ENCODE data around the gene DNASE1L1.

Gene DNASE1L1

GRCh38 chrX:154436374-154436982, 27.4 kb upstream of the DNASE1L1 start:
- no peak for DNase-seq (ENCODE audit: low spot score)
- Histone ChIP-seq H2BK5ac (ENCODE audit: low read length) (peak overlapping the region; percentile 53), H4K8ac (ENCODE audit: low read depth, low read length) (no peak overlapping the region), H3K4ac (ENCODE audit: low read length) (no peak overlapping the region), H3K9me3 (replicated peaks in 1 of 2; ENCODE audit: control insufficient read depth in 2 of 2, insufficient read depth in 1 of 2, low read depth in 1 of 2, low read length in 2 of 2) (no peaks in the 10 kb centered on the region), H3K79me1 (ENCODE audit: low read depth, low read length) (peaks cover 14% of the 10 kb centered on the region), H3K4me2 (ENCODE audit: insufficient read depth, low read length, poor library complexity, severe bottlenecking) (peak overlapping the region; percentile 45), H2AFZ (ENCODE audit: low read length) (peak overlapping the region; percentile 80), H3K4me3 (ENCODE audit: low read length in 2 of 2) (peak overlapping the region; percentile 91 to 98), H3K27me3 (ENCODE audit: control insufficient read depth in 3 of 3, insufficient read depth in 3 of 3, low read depth in 1 of 3, low read length in 3 of 3) (no peaks in the 10 kb centered on the region), H3K4me1 (ENCODE audit: control insufficient read depth in 2 of 2, insufficient read depth in 1 of 2, low read depth in 1 of 2, low read length in 2 of 2) (peaks cover 7% of the 10 kb centered on the region in 2 donors), H2BK12ac (ENCODE audit: low read length) (no peak overlapping the region), H3K9ac (ENCODE audit: low read depth, low read length, poor library complexity) (peak overlapping the region; percentile 94), H3K23ac (ENCODE audit: low read depth, low read length, poor library complexity) (no peak overlapping the region), H4K91ac (ENCODE audit: low read depth, low read length, poor library complexity) (no peak overlapping the region), H3K18ac (ENCODE audit: low read length) (peak overlapping the region; percentile 94), H3K27ac (replicated peaks; ENCODE audit: low read length) (peak overlapping the region; percentile 59), H3K14ac (ENCODE audit: low read length) (no peak overlapping the region), H3K36me3 (replicated peaks in 1 of 2; ENCODE audit: control insufficient read depth in 2 of 2, insufficient read depth in 2 of 2, low read length in 2 of 2) (peaks cover 23 to 83% of the 10 kb centered on the region in 2 donors), H2BK15ac (ENCODE audit: low read length) (no peak overlapping the region), H2BK120ac (ENCODE audit: low read depth, low read length) (peak overlapping the region; percentile 81), H2AK5ac (ENCODE audit: low read depth, low read length) (no peak overlapping the region)
- no CpG with 5 or more reads among the region's 78 CpGs for WGBS, 2 donors (ENCODE audit: extremely low coverage in 2 of 2, insufficient read length in 2 of 2, insufficient replicate concordance in 1 of 2)

GRCh38 chrX:154435171-154435733, 26.2 kb upstream of the DNASE1L1 start:
- no peak overlapping the region for H3K14ac ChIP-seq (ENCODE audit: low read length)
- H3K9ac ChIP-seq (ENCODE audit: low read depth, low read length, poor library complexity) = no peak overlapping the region
- no peak overlapping the region for H4K91ac ChIP-seq (ENCODE audit: low read depth, low read length, poor library complexity)
- no peak overlapping the region for H2AFZ ChIP-seq (ENCODE audit: low read length)
- no peaks in the 10 kb centered on the region for H3K27me3 ChIP-seq (ENCODE audit: control insufficient read depth in 3 of 3, insufficient read depth in 3 of 3, low read depth in 1 of 3, low read length in 3 of 3)
- H3K4me3 ChIP-seq (ENCODE audit: low read length in 2 of 2) = no peak overlapping the region
- H2BK15ac ChIP-seq (ENCODE audit: low read length) = no peak overlapping the region
- no peak overlapping the region for H3K4ac ChIP-seq (ENCODE audit: low read length)
- DNase-seq (ENCODE audit: low spot score) = no peak
- no peaks in the 10 kb centered on the region for H3K9me3 ChIP-seq (replicated peaks in 1 of 2; ENCODE audit: control insufficient read depth in 2 of 2, insufficient read depth in 1 of 2, low read depth in 1 of 2, low read length in 2 of 2)
- H3K79me1 ChIP-seq (ENCODE audit: low read depth, low read length) = peaks cover 15% of the 10 kb centered on the region
- no peak overlapping the region for H3K27ac ChIP-seq (replicated peaks; ENCODE audit: low read length)
- H3K36me3 ChIP-seq (replicated peaks in 1 of 2; ENCODE audit: control insufficient read depth in 2 of 2, insufficient read depth in 2 of 2, low read length in 2 of 2) = peaks cover 18 to 77% of the 10 kb centered on the region in 2 donors
- H3K4me1 ChIP-seq (ENCODE audit: control insufficient read depth in 2 of 2, insufficient read depth in 1 of 2, low read depth in 1 of 2, low read length in 2 of 2) = peaks cover 7% of the 10 kb centered on the region in 2 donors
- H2AK5ac ChIP-seq (ENCODE audit: low read depth, low read length) = no peak overlapping the region
- no peak overlapping the region for H2BK120ac ChIP-seq (ENCODE audit: low read depth, low read length)
- H3K18ac ChIP-seq (ENCODE audit: low read length) = no peak overlapping the region
- H2BK12ac ChIP-seq (ENCODE audit: low read length) = no peak overlapping the region
- no CpG with 5 or more reads among the region's 19 CpGs for WGBS, 2 donors (ENCODE audit: extremely low coverage in 2 of 2, insufficient read length in 2 of 2, insufficient replicate concordance in 1 of 2)
- H4K8ac ChIP-seq (ENCODE audit: low read depth, low read length) = no peak overlapping the region
- H2BK5ac ChIP-seq (ENCODE audit: low read length) = no peak overlapping the region
- no peak overlapping the region for H3K23ac ChIP-seq (ENCODE audit: low read depth, low read length, poor library complexity)
- H3K4me2 ChIP-seq (ENCODE audit: insufficient read depth, low read length, poor library complexity, severe bottlenecking) = no peak overlapping the region

- no peak overlapping the region for H3K27ac ChIP-seq (replicated peaks; ENCODE audit: low read length)
- peaks cover 13% of the 10 kb centered on the region for H3K79me1 ChIP-seq (ENCODE audit: low read depth, low read length)
- H3K23ac ChIP-seq (ENCODE audit: low read depth, low read length, poor library complexity) = no peak overlapping the region
- no peak overlapping the region for H2BK5ac ChIP-seq (ENCODE audit: low read length)
- H3K4me1 ChIP-seq (ENCODE audit: control insufficient read depth in 2 of 2, insufficient read depth in 1 of 2, low read depth in 1 of 2, low read length in 2 of 2) = peaks cover 7% of the 10 kb centered on the region in 2 donors
- H4K8ac ChIP-seq (ENCODE audit: low read depth, low read length) = no peak overlapping the region
- H3K36me3 ChIP-seq (replicated peaks in 1 of 2; ENCODE audit: control insufficient read depth in 2 of 2, insufficient read depth in 2 of 2, low read length in 2 of 2) = peaks cover 15 to 70% of the 10 kb centered on the region in 2 donors
- no peak overlapping the region for H3K9ac ChIP-seq (ENCODE audit: low read depth, low read length, poor library complexity)
- no peak overlapping the region for H4K91ac ChIP-seq (ENCODE audit: low read depth, low read length, poor library complexity)
- no peak overlapping the region for H3K4me3 ChIP-seq (ENCODE audit: low read length in 2 of 2)
- no peaks in the 10 kb centered on the region for H3K27me3 ChIP-seq (ENCODE audit: control insufficient read depth in 3 of 3, insufficient read depth in 3 of 3, low read depth in 1 of 3, low read length in 3 of 3)
- H2BK12ac ChIP-seq (ENCODE audit: low read length) = no peak overlapping the region
- no peak overlapping the region for H3K4ac ChIP-seq (ENCODE audit: low read length)
- H2BK120ac ChIP-seq (ENCODE audit: low read depth, low read length) = no peak overlapping the region
- no peak overlapping the region for H3K18ac ChIP-seq (ENCODE audit: low read length)
- H3K14ac ChIP-seq (ENCODE audit: low read length) = no peak overlapping the region
- no peak overlapping the region for H2BK15ac ChIP-seq (ENCODE audit: low read length)
- H3K4me2 ChIP-seq (ENCODE audit: insufficient read depth, low read length, poor library complexity, severe bottlenecking) = no peak overlapping the region
- no peaks in the 10 kb centered on the region for H3K9me3 ChIP-seq (replicated peaks in 1 of 2; ENCODE audit: control insufficient read depth in 2 of 2, insufficient read depth in 1 of 2, low read depth in 1 of 2, low read length in 2 of 2)
- DNase-seq (ENCODE audit: low spot score) = no peak
- H2AK5ac ChIP-seq (ENCODE audit: low read depth, low read length) = no peak overlapping the region
- no CpG with 5 or more reads among the region's 7 CpGs for WGBS, 2 donors (ENCODE audit: extremely low coverage in 2 of 2, insufficient read length in 2 of 2, insufficient replicate concordance in 1 of 2)
- no peak overlapping the region for H2AFZ ChIP-seq (ENCODE audit: low read length)
Observed at GRCh38 chrX:154434394-154435168, 25.5 kb upstream of the DNASE1L1 start.

GRCh38 chrX:154433605-154434004, 24.6 kb upstream of the DNASE1L1 start:
- WGBS, 2 donors (ENCODE audit: extremely low coverage in 2 of 2, insufficient read length in 2 of 2, insufficient replicate concordance in 1 of 2) = no CpG with 5 or more reads among the region's 7 CpGs
- no peak overlapping the region for H3K18ac ChIP-seq (ENCODE audit: low read length)
- no peak overlapping the region for H3K27ac ChIP-seq (replicated peaks; ENCODE audit: low read length)
- H3K4me3 ChIP-seq (ENCODE audit: low read length in 2 of 2) = no peak overlapping the region
- H3K36me3 ChIP-seq (replicated peaks in 1 of 2; ENCODE audit: control insufficient read depth in 2 of 2, insufficient read depth in 2 of 2, low read length in 2 of 2) = peaks cover 9 to 61% of the 10 kb centered on the region in 2 donors
- no peak overlapping the region for H3K14ac ChIP-seq (ENCODE audit: low read length)
- no peak overlapping the region for H2BK5ac ChIP-seq (ENCODE audit: low read length)
- no peak overlapping the region for H3K4me2 ChIP-seq (ENCODE audit: insufficient read depth, low read length, poor library complexity, severe bottlenecking)
- DNase-seq (ENCODE audit: low spot score) = no peak
- no peak overlapping the region for H2BK120ac ChIP-seq (ENCODE audit: low read depth, low read length)
- no peak overlapping the region for H4K91ac ChIP-seq (ENCODE audit: low read depth, low read length, poor library complexity)
- H2AK5ac ChIP-seq (ENCODE audit: low read depth, low read length) = no peak overlapping the region
- H2BK12ac ChIP-seq (ENCODE audit: low read length) = no peak overlapping the region
- H3K79me1 ChIP-seq (ENCODE audit: low read depth, low read length) = peaks cover 18% of the 10 kb centered on the region
- no peak overlapping the region for H3K9ac ChIP-seq (ENCODE audit: low read depth, low read length, poor library complexity)
- no peak overlapping the region for H2AFZ ChIP-seq (ENCODE audit: low read length)
- H3K4ac ChIP-seq (ENCODE audit: low read length) = no peak overlapping the region
- H3K27me3 ChIP-seq (ENCODE audit: control insufficient read depth in 3 of 3, insufficient read depth in 3 of 3, low read depth in 1 of 3, low read length in 3 of 3) = no peaks in the 10 kb centered on the region
- H3K9me3 ChIP-seq (replicated peaks in 1 of 2; ENCODE audit: control insufficient read depth in 2 of 2, insufficient read depth in 1 of 2, low read depth in 1 of 2, low read length in 2 of 2) = no peaks in the 10 kb centered on the region
- H3K4me1 ChIP-seq (ENCODE audit: control insufficient read depth in 2 of 2, insufficient read depth in 1 of 2, low read depth in 1 of 2, low read length in 2 of 2) = peaks cover 7 to 12% of the 10 kb centered on the region in 2 donors
- no peak overlapping the region for H4K8ac ChIP-seq (ENCODE audit: low read depth, low read length)
- no peak overlapping the region for H2BK15ac ChIP-seq (ENCODE audit: low read length)
- H3K23ac ChIP-seq (ENCODE audit: low read depth, low read length, poor library complexity) = no peak overlapping the region
